Activated CD8-positive, alpha-beta memory T cell treated with anti-CD3 and anti-CD28 coated beads, Interleukin-2, amount 50 U/mL, for 1 hour (primary cell): Measurements from ENCODE around the gene SNRPD3.
"Not testable (repeated sequence)": the region's sequence is repeated elsewhere in the genome, so short reads cannot be mapped to it uniquely, and the experiment has no call there.

Experiments
- DNase-seq: peaks from one replicate; pipeline ENCODE4 v3.0.0-alpha.2; 2020; ENCODE audit errors: extremely low read depth

SNRPD3 gene

DNA sequence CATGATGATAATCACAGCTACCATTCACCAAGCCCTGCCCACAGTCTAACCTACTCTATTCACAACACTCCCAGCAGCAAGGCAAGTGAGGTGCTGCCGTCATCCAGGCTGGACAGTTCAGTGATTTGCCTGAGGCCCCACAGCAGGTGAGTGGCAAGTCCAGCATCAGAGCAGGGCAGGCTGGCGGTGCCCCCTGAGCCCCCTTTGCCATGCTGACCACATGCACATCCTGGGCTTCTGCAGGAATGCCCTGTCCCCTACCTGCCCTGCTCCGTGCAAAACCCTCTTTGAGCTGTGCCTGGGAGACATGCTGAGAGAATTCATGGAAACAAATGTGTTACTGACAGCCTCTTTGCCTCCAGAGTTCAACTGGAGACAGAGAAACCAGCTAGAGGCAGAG, 54.1 kb downstream of the SNRPD3 start:
- DNase-seq, result not testable (repeated sequence)

DNA sequence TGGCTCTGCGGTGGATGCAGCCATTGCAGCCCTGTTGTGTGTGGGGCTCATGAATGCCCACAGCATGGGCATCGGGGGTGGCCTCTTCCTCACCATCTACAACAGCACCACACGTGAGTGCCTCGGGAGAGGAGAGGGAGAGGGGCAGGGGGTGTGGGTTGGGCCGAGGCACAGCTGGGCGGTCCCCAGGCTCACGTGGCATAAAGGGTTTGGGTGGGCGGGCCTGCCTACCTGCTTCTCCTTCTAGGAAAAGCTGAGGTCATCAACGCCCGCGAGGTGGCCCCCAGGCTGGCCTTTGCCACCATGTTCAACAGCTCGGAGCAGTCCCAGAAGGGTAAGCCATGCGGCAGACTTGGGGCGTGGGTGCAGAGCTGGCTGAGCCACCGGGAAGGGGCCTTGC, 59.0 kb downstream of the SNRPD3 start:
- DNase-seq, result not testable (repeated sequence)

DNA sequence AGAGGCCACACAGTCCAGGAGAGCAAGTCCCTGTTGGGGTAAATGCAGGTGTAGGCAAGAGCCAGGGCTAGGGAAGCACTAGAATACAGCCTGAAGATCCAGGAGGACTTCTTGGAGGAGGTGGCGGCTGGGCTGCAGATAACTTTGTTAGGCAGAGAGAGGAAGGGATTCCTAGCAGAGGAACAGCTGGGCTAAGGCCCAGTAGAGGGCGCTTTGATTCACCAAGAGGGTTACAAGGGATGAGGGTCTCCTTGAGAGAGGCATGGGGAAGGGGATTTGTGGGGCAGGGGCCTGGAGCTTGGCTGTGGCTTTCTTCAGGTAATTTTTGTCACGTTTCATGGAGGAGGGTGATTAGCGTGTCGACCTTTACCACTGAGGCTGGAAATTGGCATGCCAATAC, 65.4 kb downstream of the SNRPD3 start:
- not testable (repeated sequence) for DNase-seq

DNA sequence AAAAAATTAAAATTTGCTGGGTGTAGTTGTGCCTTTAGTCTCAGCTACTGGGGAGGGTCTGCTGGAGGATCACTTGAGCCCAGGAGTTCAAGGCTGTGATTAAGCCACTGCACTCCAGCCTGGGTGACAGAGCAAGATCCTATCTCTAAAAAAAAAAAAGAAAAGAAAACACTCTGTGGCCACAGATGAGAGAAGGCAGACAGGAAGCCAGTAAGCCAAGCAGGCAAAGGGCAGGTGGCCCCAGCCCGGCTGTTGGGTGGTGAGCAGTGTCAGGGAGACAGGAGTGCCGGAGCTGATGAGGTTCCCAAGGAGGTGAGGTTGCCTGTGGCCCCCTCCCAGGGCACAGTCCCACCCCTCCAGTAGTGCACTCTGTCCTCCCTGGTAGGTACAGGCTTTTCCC, 66.8 kb downstream of the SNRPD3 start:
- DNase-seq, result not testable (repeated sequence)
